Neural cell (in vitro differentiated cells): ENCODE results near the gene NPAS4. TPM values are rescaled to one million over a fixed set of nuclear protein-coding genes. Genes with fewer than 3 reads are reported as not detected.

Source experiments
- H2AFZ ChIP-seq: fragments of 200-600, 300-800 bp; sonication (generic), shearing (Covaris generic); 2 replicates; pipeline ENCODE4 v1.6.0; 2014; ENCODE audit warnings: low read depth, mild to moderate bottlenecking, antibody characterized with exemption, low read length, moderate library complexity
- H3F3A ChIP-seq: fragments of 200-600 bp; shearing (Covaris generic); 2 replicates; pipeline ENCODE4 v1.6.1; 2016; ENCODE audit warnings: mild to moderate bottlenecking, moderate library complexity, mixed read lengths, antibody characterized with exemption, low read length; ENCODE audit not compliant: insufficient read depth, poor library complexity, severe bottlenecking
- H3K27ac ChIP-seq: fragments of 200-600, 300-800 bp; sonication (generic), shearing (Covaris generic); 2 replicates; pipeline ENCODE4 v1.5.1; 2014; ENCODE audit warnings: mild to moderate bottlenecking, low read length, moderate library complexity
- H3K27me3 ChIP-seq: fragments of 300-800, 200-600 bp; sonication (generic), shearing (Covaris generic); 2 replicates; pipeline ENCODE4 v1.6.0; 2014; ENCODE audit warnings: mild to moderate bottlenecking, low read depth, low read length, moderate library complexity; ENCODE audit not compliant: insufficient read depth
- H3K36me3 ChIP-seq: fragments of 300-800, 200-600 bp; sonication (generic), shearing (Covaris generic); 2 replicates; pipeline ENCODE4 v1.5.1; 2014; ENCODE audit warnings: mild to moderate bottlenecking, antibody characterized with exemption, low read length, moderate library complexity; ENCODE audit not compliant: insufficient read depth
- H3K4me2 ChIP-seq: fragments of 300-800, 200-600 bp; sonication (generic), shearing (Covaris generic); 2 replicates; pipeline ENCODE4 v1.6.0; 2014; ENCODE audit warnings: mild to moderate bottlenecking, low read length
- H3K4me3 ChIP-seq: fragments of 300-800, 200-600 bp; sonication (generic), shearing (Covaris generic); 2 replicates; pipeline ENCODE4 v1.5.1; 2014; ENCODE audit warnings: mild to moderate bottlenecking, low read length, moderate library complexity
- H3K79me2 ChIP-seq: fragments of 200-600 bp; shearing (Covaris generic); replicated peaks from 2 replicates; pipeline ENCODE4 v1.6.0; 2014; ENCODE audit warnings: mild to moderate bottlenecking, low read length, moderate library complexity; ENCODE audit not compliant: insufficient read depth
- H3K9ac ChIP-seq: fragments of 300-800, 200-600 bp; sonication (generic), shearing (Covaris generic); 2 replicates; pipeline ENCODE4 v1.6.1; 2016; ENCODE audit warnings: mild to moderate bottlenecking, low read length, mixed read lengths
- H3K9me2 ChIP-seq: fragments of 200-600 bp; shearing (Covaris generic); 2 replicates; pipeline ENCODE4 v1.6.1; 2016; ENCODE audit warnings: mild to moderate bottlenecking, low read length, mixed read lengths; ENCODE audit not compliant: insufficient read depth
- H3K9me3 ChIP-seq: fragments of 200-600, 300-800 bp; sonication (generic), shearing (Covaris generic); 2 replicates; pipeline ENCODE4 v1.6.1; 2016; ENCODE audit warnings: mild to moderate bottlenecking, mixed run types, low read length, moderate library complexity, mixed read lengths
- H4K20me1 ChIP-seq: fragments of 200-600 bp; shearing (Covaris generic); 2 replicates; pipeline ENCODE4 v1.6.1; 2016; ENCODE audit warnings: mild to moderate bottlenecking, mixed run types; ENCODE audit not compliant: insufficient read depth
- CTCF ChIP-seq: fragments of 450-650 bp; IDR thresholded peaks from 2 replicates; pipeline ENCODE4 v1.5.1; 2014; ENCODE audit warnings: antibody characterized with exemption, mild to moderate bottlenecking, moderate library complexity; ENCODE audit not compliant: poor library complexity, severe bottlenecking
- EP300 ChIP-seq: fragments of 450-650 bp; conservative IDR thresholded peaks from 2 replicates; pipeline ENCODE4 v1.6.1; 2014; ENCODE audit warnings: antibody characterized with exemption, mild to moderate bottlenecking, moderate library complexity; ENCODE audit not compliant: poor library complexity, severe bottlenecking
- EZH2 ChIP-seq: fragments of 200-600, 300-800 bp; shearing (Covaris generic), sonication (generic); IDR thresholded peaks from 2 replicates; pipeline ENCODE4 v1.6.1; 2014; ENCODE audit warnings: antibody characterized with exemption, low read length, borderline replicate concordance, mild to moderate bottlenecking; ENCODE audit not compliant: insufficient read depth, poor library complexity, severe bottlenecking
- MXI1 ChIP-seq: fragments of 450-650 bp; conservative IDR thresholded peaks from 2 replicates; pipeline ENCODE4 v1.6.1; 2014; ENCODE audit warnings: antibody characterized with exemption, mild to moderate bottlenecking; ENCODE audit not compliant: poor library complexity, severe bottlenecking
- POLR2AphosphoS5 ChIP-seq: IDR thresholded peaks from 2 replicates; pipeline ENCODE4 v1.6.1; 2012
- RAD21 ChIP-seq: fragments of 450-650 bp; conservative IDR thresholded peaks from 2 replicates; pipeline ENCODE4 v1.6.1; 2014; ENCODE audit warnings: antibody characterized with exemption, mild to moderate bottlenecking, moderate library complexity
- SMC3 ChIP-seq: fragments of 450-650 bp; conservative IDR thresholded peaks from 2 replicates; pipeline ENCODE4 v1.6.1; 2014; ENCODE audit warnings: antibody characterized with exemption, mild to moderate bottlenecking, moderate library complexity; ENCODE audit not compliant: poor library complexity
- TAF1 ChIP-seq: IDR thresholded peaks from 2 replicates; pipeline ENCODE4 v1.6.1; 2012; ENCODE audit warnings: low read depth
- polyA plus RNA-seq: library from polyadenylated mRNA; depleted of rRNA; stranded (reverse); fragments of >200 nt; gene quantifications from 2 replicates; pipeline ENCODE4 v1.2.3, GENCODE V29; 2014
- TF ChIP-seq, protein P1 (sequence below): IDR thresholded peaks from 2 replicates; pipeline ENCODE4 v1.6.1; 2012; ENCODE audit warnings: borderline replicate concordance

The NPAS4 gene
- polyA plus RNA-seq, 1 donor from 2014 or later: 6.7 TPM

GRCh38 chr11:66409226-66409625 lies 11.6 kb upstream of the NPAS4 start:
- Histone ChIP-seq H3K9me2 (no peaks in the 10 kb centered on the region), H3K4me2 (no peak overlapping the region), H3K4me3 (peak overlapping the region; percentile 72), H3K9ac (peak overlapping the region; percentile 85), H3F3A (no peaks in the 10 kb centered on the region), H3K79me2 (no peaks in the 10 kb centered on the region), H3K27me3 (no peaks in the 10 kb centered on the region), H3K9me3 (no peaks in the 10 kb centered on the region), H2AFZ (no peak overlapping the region), H3K36me3 (no peaks in the 10 kb centered on the region), H4K20me1 (no peaks in the 10 kb centered on the region), H3K27ac (peak overlapping the region; percentile 81)
- no peak for TF ChIP-seq TAF1
- no peak for TF ChIP-seq POLR2AphosphoS5
- TF ChIP-seq, protein P1, sequence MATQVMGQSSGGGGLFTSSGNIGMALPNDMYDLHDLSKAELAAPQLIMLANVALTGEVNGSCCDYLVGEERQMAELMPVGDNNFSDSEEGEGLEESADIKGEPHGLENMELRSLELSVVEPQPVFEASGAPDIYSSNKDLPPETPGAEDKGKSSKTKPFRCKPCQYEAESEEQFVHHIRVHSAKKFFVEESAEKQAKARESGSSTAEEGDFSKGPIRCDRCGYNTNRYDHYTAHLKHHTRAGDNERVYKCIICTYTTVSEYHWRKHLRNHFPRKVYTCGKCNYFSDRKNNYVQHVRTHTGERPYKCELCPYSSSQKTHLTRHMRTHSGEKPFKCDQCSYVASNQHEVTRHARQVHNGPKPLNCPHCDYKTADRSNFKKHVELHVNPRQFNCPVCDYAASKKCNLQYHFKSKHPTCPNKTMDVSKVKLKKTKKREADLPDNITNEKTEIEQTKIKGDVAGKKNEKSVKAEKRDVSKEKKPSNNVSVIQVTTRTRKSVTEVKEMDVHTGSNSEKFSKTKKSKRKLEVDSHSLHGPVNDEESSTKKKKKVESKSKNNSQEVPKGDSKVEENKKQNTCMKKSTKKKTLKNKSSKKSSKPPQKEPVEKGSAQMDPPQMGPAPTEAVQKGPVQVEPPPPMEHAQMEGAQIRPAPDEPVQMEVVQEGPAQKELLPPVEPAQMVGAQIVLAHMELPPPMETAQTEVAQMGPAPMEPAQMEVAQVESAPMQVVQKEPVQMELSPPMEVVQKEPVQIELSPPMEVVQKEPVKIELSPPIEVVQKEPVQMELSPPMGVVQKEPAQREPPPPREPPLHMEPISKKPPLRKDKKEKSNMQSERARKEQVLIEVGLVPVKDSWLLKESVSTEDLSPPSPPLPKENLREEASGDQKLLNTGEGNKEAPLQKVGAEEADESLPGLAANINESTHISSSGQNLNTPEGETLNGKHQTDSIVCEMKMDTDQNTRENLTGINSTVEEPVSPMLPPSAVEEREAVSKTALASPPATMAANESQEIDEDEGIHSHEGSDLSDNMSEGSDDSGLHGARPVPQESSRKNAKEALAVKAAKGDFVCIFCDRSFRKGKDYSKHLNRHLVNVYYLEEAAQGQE: no peak
- no peak for TF ChIP-seq MXI1
- no peak for TF ChIP-seq RAD21
- TF ChIP-seq EP300: no peak
- no peak for TF ChIP-seq SMC3
- TF ChIP-seq CTCF: no peak
- TF ChIP-seq EZH2: no peak

DNA sequence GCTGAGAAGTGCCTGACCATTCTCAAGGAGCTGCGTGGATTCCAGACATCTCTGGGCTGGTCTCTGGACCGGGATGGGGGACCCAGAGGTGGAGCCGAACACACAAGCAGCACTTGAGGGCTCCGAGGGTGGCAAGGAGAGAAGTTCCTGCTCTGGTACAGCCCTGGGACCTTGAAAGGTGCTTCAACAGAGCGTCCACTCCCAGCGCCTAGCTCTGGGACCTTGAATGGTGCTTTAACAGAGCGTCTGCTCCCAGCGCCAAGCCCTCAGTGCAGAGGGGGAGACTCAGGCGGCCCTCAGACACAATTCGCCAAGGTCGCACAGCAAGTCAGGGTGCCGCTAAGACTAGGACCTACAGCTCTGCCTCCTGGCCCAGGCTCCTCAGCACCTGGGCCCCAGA lies 10.6 kb upstream of the NPAS4 start:
- Histone ChIP-seq H3K27ac (no peak overlapping the region), H3K9ac (no peak overlapping the region), H3K79me2 (peaks cover 3% of the 10 kb centered on the region), H3K4me2 (no peak overlapping the region), H3K9me3 (no peaks in the 10 kb centered on the region), H3F3A (no peaks in the 10 kb centered on the region), H3K36me3 (no peaks in the 10 kb centered on the region), H2AFZ (no peak overlapping the region), H3K4me3 (no peak overlapping the region), H3K9me2 (no peaks in the 10 kb centered on the region), H3K27me3 (no peaks in the 10 kb centered on the region), H4K20me1 (no peaks in the 10 kb centered on the region)
- TF ChIP-seq, protein P1: no peak
- TF ChIP-seq MXI1: no peak
- no peak for TF ChIP-seq EP300
- TF ChIP-seq EZH2: no peak
- no peak for TF ChIP-seq RAD21
- no peak for TF ChIP-seq POLR2AphosphoS5
- no peak for TF ChIP-seq TAF1
- no peak for TF ChIP-seq SMC3
- TF ChIP-seq CTCF: no peak
